Stimulated activated CD4-positive, alpha-beta T cell treated with anti-CD3 and anti-CD28 coated beads, Interleukin-15, amount 100 ng/mL, for 24 hours (primary cell): ENCODE results near the gene CHRNA4.

Experiments used
- DNase-seq: peaks from one replicate; pipeline ENCODE4 v3.0.0-alpha.2; 2020

CHRNA4 gene

GRCh38 chr20:63360850-63361518, at the start of gene CHRNA4:
CHRNA4 (minus strand) TSS chr20:63361349; CDS start chr20:63361165, 184 bp downstream.
- DNase-seq = no peak

DNA sequence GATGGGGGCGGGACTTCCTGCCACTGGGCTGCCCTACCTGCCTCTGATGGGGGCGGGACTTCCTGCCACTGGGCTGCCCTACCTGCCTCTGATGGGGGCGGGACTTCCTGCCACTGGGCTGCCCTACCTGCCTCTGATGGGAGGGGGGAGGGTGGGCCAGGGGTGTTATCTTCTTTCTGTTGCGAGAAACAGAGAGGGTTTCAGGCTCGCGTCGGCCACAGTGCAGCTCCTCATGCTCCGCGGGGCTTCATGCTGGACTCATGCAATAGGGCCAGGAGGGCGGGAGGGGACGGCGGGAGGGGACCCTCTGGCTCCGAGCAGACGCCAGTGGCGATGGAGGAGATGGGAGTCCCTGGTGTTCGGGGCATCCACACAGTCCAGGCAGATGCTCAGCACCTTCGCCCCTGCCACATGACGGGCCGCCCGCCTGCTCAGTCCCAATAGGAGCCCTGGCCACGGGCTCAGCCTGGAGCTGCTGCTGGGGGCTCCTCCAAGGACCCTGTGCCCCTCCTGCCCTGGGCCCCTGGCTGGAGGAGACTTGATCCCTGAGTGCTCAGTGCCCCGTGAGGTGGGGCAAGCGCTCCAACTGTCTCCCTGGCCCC, 48.8 kb upstream of the CHRNA4 start:
- DNase-seq = no peak

GRCh38 chr20:63409066-63409833, 48.1 kb upstream of the CHRNA4 start:
- no peak for DNase-seq

- DNase-seq = no peak
Measured at GRCh38 chr20:63408684-63409046, 47.5 kb upstream of the CHRNA4 start.

GRCh38 chr20:63407928-63408683, 47.0 kb upstream of the CHRNA4 start:
- no peak for DNase-seq

DNA sequence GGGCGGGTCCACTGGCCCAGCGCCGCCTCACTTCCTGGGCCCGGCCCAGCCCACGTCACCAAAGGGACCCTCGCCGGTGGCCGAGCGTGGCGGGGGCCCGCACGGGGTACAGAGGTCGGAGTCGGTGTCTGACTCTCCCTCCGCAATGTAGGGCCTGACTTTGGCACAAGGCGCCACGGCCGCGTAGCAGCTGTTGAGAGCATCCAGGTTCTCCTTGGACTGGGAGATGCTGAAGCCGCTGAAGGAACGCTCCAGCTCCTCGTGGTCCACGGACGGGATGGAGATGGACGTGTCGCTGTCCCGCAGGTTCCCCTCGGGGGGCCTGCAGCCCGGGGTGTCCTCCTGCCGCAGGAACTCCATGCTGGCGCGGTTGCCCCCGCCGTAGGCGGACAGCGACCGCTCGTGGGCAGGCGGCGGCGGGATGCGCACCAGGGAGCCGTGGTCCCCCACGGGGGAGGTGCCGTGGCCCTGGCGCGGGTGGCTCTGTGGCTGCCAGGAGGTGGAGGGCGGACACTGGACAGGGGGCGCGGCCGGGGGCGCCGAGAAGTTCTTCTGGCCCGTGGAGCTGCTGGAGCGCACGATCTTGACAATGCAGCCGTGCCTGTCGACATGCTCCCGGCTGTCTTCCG, 45.6 kb upstream of the CHRNA4 start:
- DNase-seq = no peak

GRCh38 chr20:63406011-63406410, 44.9 kb upstream of the CHRNA4 start:
- no peak for DNase-seq

DNA sequence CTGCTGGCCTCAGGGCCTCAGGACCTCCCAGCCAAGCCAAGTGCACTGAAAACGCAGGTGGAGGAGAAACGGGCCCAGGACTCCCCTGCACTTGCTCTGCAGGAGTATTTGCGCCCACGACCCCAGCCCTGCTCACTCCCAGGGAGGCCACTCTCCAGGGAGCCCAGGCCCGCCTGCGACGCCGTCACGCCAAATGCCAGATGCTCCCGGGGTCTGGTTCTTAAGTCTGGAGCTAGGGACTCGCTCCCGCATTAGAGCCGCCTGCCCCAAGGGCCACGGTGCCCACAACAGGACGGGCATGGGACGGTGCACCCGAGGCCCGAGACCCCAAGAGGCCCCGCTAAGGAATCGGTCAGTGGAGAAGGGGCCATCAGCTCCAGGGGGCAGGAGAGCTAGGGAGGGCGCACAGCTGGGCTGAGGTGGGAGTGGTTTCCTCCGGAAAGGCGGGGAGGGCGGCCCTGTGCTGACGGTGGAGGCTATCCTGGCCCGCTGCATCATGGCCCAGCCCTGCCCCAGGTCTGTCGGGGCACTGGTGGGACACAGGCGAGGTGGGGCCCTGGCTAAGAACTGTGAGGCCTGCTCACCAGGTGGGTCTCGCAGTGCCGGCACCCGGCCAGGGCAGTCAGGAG, 44.1 kb upstream of the CHRNA4 start:
- DNase-seq = no peak

- DNase-seq = no peak
Measured at GRCh38 chr20:63404129-63405085, 43.3 kb upstream of the CHRNA4 start.

GRCh38 chr20:63403403-63404105, 42.4 kb upstream of the CHRNA4 start:
- DNase-seq = no peak

DNA sequence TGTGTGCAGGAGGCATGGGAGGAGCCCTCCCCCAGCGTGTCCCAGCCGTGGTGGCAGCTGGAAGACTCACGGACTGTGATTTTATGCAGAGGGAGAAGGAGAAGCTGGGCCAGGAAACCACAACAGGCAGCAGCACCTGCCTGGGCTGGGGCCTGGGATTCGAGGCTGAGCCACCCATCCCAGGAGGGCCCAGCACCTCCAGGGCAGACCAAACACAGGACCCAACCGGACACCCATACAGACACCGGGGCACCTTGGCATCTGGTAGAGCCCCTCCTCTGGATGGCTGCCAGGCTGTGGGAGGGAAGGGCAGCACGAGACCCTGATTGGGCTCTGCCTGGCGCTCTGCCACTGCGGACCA, 41.7 kb upstream of the CHRNA4 start:
- no peak for DNase-seq

DNA sequence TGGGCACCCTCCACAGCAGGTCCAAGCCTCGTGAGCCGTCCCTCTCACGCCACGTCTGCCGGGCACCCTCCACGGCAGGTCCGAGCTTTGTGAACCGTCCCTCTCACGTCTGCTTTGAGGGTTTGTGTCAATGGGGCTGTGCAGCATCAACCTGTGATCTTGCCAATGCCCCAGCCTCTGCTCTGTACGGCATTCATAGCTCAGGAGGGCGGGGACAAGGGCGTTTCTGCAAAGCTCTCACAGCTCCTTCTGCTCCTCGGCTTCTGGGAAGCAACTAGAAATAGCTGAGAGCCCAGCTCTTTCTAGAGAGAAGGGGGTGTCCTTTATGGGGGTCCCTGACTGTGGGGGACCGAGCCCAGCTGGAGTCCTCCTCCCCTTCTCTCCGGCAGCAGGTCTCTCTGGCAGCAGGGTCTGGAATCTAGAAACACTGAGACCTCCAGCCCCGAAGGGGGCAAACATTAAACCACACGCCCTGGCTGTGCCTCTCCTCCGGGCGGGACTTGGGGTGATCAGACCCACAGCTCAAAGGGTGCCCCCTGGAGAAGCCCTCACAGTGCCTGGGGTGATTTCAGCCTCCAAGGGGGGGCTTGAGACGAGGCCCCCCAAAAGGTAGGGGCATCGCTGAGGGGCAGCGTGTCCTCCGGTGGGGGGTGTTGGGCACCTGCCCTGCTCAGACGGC, 41.2 kb upstream of the CHRNA4 start:
- DNase-seq = no peak

DNA sequence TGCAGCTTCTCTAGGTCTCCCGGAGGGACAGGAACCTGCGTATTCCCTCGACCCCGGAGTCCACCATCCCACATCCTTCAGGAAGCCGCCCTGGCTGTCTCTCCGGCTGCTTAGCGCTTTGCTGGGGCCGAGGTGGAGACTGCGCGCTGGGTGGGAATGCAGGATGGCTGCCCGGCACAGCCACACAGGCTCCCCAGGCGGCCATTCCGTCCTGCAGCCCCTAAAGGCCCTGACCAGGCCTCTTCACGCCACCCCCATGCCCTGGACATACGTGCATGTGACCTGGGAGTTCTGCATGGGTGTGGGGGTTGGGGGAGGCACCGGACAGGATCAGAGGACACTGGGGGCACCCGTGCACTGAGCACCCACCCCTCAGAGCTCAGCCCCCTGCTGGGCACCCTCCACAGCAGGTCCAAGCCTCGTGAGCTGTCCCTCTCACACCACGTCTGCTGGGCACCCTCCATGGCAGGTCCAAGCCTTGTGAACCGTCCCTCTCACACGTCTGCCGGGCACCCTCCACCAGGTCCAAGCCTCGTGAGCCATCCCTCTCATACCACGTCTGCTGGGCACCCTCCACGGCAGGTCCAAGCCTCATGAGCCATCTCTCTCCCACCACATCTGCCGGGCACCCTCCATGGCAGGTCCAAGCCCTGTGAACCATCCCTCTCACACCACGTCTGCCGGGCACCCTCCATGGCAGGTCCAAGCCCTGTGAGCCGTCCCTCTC, 40.4 kb upstream of the CHRNA4 start:
- DNase-seq = no peak

GRCh38 chr20:63400486-63401210, 39.5 kb upstream of the CHRNA4 start:
- no peak for DNase-seq

DNA sequence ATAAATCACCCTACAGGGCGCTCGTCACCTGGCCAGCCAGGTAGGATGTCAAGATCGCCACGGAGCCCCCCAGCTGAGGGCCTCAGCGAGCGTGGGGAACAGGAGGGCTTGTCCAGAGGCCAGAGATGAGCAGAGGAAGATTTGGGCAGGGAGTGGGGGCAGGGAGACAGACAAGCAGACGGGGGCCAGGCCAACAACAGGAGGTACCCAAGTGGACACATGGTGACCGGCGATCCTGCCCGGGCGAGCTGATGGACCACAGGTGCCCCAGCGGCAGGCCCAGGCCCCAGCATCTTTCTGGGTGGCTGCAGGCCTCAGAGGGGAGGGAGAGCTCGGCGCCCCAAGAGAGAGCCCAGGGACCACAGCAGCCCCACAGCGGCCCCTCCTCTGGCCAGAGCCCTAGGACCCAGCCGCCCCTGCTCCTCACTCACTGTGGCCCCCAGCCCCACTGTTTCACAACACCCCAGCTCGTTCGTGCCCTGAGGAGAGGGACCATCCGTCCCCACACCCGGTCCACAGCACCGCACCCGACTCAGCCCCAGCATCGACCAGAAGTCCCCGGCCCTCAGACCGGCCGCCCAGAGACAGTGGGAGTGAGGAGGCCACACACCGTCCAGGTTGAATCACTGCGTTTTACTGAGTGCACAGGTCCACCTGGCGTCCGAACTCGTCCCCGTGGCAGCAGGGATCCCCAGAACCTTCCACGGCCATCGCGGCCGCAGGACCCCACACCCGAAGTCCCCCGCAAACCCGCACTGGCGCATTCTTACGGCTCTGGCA, 38.6 kb upstream of the CHRNA4 start:
- DNase-seq = no peak

DNA sequence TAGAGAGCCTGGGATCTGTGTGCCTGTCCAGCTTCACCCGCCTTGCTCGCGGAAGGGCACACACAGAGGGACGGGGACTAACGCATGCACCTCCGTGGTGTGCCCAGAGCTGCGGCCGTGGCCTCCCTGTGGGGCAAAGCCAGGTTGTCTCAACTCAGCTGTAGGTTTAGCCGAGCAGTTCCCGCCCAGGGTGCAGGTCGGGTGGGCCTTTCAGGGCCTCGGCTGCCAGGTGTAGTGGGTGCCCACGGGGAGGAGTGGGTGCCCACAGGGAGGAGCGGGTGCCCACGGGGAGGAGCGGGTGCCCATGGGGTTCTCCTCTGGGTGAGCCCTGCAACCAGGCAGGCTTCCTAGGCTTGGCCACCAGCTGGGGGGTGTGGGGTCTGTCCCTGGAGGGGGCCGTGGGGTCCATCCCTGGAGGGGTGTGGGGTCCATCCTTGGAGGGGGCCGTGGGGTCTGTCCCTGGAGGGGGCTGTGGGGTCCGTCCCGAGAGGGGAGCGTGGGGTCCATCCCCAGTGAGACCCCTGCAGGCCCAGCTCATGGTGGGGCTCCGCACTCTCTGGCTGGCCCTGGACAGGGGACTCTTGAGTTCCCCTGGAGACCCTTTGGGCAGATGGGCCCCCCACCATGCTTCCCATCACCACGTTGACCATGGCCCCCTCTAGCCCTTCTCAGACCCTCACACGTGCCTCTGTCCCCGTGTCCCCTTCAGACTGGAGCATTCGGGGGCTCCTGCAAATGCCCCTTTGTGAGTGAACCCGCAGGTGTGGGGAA, 37.8 kb upstream of the CHRNA4 start:
- DNase-seq = no peak

DNA sequence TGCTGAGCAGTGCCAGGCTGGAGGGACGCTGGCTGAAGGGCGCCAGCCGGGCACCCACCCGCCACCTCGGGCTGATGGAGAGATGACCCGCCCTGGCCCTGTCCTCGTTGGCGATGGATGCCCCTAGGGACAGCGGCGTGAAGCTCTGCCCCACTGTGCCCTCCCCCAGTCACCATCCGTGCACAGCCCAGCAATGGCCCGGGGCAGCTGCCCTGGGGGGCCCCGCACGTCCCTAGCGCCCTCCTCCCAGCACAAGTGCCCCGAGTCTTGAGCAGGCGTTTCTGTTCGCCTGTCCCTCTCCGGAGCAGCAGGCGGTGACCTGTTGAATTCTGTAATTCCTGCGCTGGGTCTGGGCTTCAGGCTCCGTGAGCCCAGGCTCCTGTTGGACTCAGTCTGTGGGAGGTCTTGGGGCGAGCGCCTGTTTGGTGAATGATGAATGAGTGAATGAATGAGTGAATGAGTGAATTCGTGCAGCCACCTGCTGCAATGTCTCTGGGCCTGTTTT, 36.8 kb upstream of the CHRNA4 start:
- DNase-seq = no peak
